GM21526 (cell line): ENCODE results near the gene PPP6R1.
"Not testable (repeated sequence)": the region's sequence is repeated elsewhere in the genome, so short reads cannot be mapped to it uniquely, and the experiment has no call there.

Source experiments
- ATAC-seq: cut with Tn5 transposase; IDR thresholded peaks from one replicate; pipeline ENCODE4 v1.9.1; 2021; ENCODE audit warnings: moderate library complexity; ENCODE audit not compliant: unreplicated experiment, low FRiP score

The PPP6R1 gene

GRCh38 chr19:55227241-55228014 lies 31.4 kb downstream of the PPP6R1 start:
- no peak for ATAC-seq

- no peak for ATAC-seq
These were observed 32.0 kb downstream of the PPP6R1 start for GRCh38 chr19:55226788-55227187.

GRCh38 chr19:55226273-55226672 lies 32.5 kb downstream of the PPP6R1 start:
- no peak for ATAC-seq

GRCh38 chr19:55225415-55225958 lies 33.3 kb downstream of the PPP6R1 start:
- ATAC-seq: no peak

- ATAC-seq: not testable (repeated sequence)
These were observed 34.0 kb downstream of the PPP6R1 start for GRCh38 chr19:55224679-55225414.

DNA sequence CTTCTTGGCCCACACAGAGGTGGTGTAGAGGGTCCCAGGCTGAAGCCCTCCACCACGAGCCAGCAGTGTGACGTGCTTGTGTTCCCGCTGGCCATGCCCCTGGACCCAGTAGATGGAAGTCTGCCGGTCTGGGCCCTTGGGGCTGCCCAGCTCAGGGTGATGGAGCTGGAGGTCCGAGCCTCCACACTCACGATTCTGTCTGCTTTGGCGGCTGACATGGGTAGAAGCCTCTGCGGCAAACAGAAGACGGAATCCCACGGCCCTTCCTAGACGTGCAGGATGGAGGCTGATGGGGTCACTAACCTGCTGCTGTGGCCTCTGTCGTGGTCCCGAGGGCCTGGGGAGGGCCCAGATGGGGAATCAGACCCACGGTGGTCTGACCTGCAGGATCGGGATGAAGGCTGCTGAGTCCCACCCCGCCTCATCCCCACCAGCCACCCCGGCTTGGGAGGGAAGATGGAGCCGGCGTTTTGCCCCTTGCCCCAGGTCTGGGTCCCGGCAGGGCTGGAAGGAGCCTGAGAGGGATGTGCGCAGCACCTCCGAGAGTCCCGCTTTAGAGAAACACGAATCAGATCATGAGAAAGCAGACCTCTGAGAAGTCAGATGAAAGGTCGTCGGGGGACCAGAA lies 34.7 kb downstream of the PPP6R1 start:
- no peak for ATAC-seq

- no peak for ATAC-seq
These were observed 35.4 kb downstream of the PPP6R1 start for GRCh38 chr19:55223291-55224037.

GRCh38 chr19:55220525-55220924 lies 38.3 kb downstream of the PPP6R1 start:
- no peak for ATAC-seq

DNA sequence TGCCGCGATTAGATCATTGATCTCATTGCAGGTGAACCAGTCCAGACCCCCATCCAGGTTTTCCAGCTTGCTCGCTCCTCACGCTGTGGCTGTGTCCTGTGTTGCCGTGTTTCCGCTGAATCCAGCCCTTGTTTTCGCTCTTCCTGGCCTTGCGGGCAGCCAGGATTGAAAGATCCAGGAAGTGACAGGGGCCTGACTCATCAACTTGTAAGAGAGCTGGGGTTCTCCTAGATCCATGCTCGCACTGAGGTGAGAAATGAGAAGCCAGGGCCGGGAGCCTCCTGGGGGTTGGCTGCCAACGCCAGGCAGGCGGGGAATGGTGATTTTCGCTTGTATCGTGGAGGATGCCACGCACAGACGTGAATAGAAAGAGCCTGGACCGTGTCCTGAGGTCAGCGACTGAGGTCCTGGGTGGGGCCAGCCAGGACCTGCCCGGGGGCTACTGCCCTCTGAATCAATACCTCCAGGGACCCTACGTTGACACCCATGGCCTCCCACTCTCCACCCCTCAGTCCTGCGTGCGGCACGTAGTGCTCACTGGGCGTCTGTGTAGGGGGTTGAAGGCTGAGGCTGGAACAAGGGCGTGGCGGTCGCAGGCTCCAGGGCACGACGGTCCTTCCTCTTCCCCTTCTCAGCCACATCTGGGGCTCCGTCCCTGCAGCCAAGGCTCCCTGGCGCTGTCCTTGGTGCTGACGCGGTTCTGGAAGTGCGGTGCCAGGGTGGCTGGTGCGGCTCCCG lies 42.2 kb downstream of the PPP6R1 start:
- no peak for ATAC-seq

DNA sequence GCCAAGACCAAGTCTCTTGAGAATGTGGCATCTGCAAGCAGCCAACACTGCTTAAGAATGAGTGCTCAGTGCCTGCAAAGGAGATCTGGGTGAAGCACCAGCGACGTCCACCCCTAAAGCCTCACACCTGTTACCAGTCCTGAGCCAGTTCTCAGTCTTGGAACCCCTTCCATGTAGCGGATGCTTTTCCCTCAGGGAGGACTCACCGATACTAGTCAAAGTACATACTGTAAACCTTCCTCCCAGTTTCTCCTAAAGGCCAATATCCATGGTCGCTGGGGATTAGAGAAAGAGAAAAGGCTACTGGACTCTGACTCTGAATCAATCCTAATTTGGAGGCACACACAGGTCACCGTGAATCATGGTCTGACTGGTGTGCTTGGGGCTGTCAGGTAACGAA lies 45.3 kb downstream of the PPP6R1 start:
- ATAC-seq: no peak

DNA sequence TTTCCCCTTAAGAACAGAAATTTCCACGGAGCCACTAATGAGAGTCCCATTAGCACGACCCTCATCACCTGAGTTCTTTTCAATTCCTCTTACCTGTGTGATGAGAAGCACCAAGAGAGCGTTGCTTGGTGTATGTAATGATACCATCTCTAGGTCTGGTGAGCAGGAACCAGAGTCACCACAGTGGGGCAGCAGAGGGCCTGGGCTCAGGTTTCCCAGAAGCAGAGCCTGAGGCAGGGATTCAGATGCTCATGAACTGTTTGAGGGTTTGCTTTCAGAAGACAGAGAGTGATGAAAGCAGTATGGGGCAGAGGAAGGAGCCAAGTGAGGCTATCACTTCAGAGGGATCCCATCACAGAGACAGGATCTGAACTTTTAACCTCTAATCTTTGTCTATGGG lies 46.4 kb downstream of the PPP6R1 start:
- no peak for ATAC-seq

DNA sequence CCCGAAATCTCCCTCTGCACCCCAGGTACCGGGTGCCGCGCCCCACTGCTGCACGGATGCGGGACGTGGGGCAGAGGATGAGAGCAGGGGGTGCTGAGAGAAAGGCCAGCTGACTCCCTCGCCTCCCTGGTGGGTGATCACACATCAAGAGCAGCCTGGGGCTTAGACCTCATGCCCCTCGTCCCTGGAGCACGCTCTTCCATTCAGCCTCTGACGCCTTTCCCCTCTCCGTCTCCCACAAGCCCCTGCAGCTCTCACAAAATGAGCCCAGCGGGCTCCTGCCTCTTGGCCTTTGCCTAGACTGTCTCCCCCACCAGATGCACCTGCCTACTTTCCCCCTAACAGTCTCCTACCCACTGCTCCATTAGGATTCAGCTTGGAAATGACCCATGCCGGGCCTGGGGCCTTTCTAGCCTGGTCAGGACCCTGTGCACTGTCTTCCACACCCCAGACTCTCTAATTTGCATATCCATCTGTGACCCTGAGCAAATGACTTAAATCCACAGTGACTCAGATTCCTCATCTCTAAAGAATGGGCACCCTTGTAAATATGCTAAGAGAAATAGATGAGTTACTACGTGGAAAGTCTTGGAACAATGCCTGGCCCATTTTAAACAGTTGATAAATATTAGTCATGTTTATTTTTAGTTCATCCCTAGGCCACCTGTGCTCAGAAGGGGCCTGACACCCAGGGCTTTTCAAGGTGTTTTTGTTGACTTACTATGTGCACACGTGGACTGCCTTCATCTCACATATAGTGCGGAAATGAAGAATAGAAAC lies 48.9 kb downstream of the PPP6R1 start:
- no peak for ATAC-seq

GRCh38 chr19:55208880-55209692 lies 49.7 kb downstream of the PPP6R1 start, which contains the start of gene PTPRH:
PTPRH (minus strand) TSS chr19:55209501; CDS start chr19:55209433, 68 bp downstream.
- no peak for ATAC-seq

GRCh38 chr19:55206664-55207500 lies 51.9 kb downstream of the PPP6R1 start:
- ATAC-seq: no peak

- not testable (repeated sequence) for ATAC-seq
These were observed 56.6 kb downstream of the PPP6R1 start for GRCh38 chr19:55202199-55202598.

GRCh38 chr19:55199620-55200204 lies 59.1 kb downstream of the PPP6R1 start:
- no peak for ATAC-seq

DNA sequence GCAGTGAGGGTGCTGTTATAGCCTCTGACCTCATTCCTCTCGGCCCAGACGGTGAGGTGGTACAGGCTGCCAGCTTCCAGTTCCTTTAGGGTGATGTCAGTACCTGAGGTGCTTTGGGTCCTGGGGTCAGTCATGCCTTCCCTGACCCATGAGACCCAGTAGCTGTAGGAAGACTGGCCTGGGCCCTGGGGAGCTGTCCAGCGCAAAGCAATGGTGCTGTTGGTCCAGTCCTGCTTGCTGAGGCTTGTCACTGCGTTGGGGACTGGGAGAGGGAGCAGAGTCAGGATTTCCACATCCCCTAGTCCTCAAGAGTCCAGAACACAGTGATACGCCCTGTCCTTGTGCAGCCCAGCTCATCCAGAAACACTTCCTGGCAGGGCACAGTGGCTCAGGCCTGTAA lies 60.2 kb downstream of the PPP6R1 start:
- ATAC-seq: no peak
